GM19239 (cell line): Measurements from ENCODE around the gene CACFD1.
"Not testable (repeated sequence)": the region's sequence is repeated elsewhere in the genome, so short reads cannot be mapped to it uniquely, and the experiment has no call there.

ENCODE experiments used
- DNase-seq: peaks from one replicate; pipeline ENCODE4 v3.0.0; 2011; ENCODE audit warnings: low spot score; ENCODE audit not compliant: insufficient read length
- FAIRE-seq: peaks from 2 replicates; lab custom pipeline; 2011; peaks lifted over from hg19 to GRCh38; lab: Jason Lieb, UNC

The CACFD1 gene

GRCh38 chr9:133437753-133438531, 21.8 kb upstream of the CACFD1 start:
- no peak for FAIRE-seq
- no peak for DNase-seq

GRCh38 chr9:133439337-133439736, 20.4 kb upstream of the CACFD1 start:
- FAIRE-seq (no peak), DNase-seq (no peak)

- peak; percentile 82 for DNase-seq
- FAIRE-seq, result peak; percentile 76
Observed at GRCh38 chr9:133440874-133441273, 18.9 kb upstream of the CACFD1 start.

- DNase-seq (no peak), FAIRE-seq (no peak)
Observed at GRCh38 chr9:133441571-133441970, 18.2 kb upstream of the CACFD1 start.

GRCh38 chr9:133443248-133443647, 16.5 kb upstream of the CACFD1 start:
- FAIRE-seq (no peak), DNase-seq (no peak)

- FAIRE-seq (no peak), DNase-seq (no peak)
Observed at GRCh38 chr9:133443982-133444381, 15.8 kb upstream of the CACFD1 start.

GRCh38 chr9:133445293-133445969, 14.3 kb upstream of the CACFD1 start:
- DNase-seq (no peak), FAIRE-seq (no peak)

- no peak for FAIRE-seq
- DNase-seq, result no peak
Observed at GRCh38 chr9:133448487-133448972, 11.2 kb upstream of the CACFD1 start.

- DNase-seq (no peak), FAIRE-seq (no peak)
Observed at GRCh38 chr9:133449760-133450159, 10.0 kb upstream of the CACFD1 start.

GRCh38 chr9:133451865-133452264, 7.9 kb upstream of the CACFD1 start:
- DNase-seq, FAIRE-seq: not testable (repeated sequence)

- FAIRE-seq, result no peak
- no peak for DNase-seq
Observed at GRCh38 chr9:133452562-133452961, 7.2 kb upstream of the CACFD1 start.

- FAIRE-seq (no peak), DNase-seq (no peak)
Observed at GRCh38 chr9:133453651-133454050, 6.1 kb upstream of the CACFD1 start.

GRCh38 chr9:133454325-133454724, 5.5 kb upstream of the CACFD1 start:
- no peak for DNase-seq
- FAIRE-seq, result no peak

- FAIRE-seq, result no peak
- no peak for DNase-seq
Observed at GRCh38 chr9:133454943-133455673, 4.7 kb upstream of the CACFD1 start.

GRCh38 chr9:133455936-133456335, 3.8 kb upstream of the CACFD1 start:
- FAIRE-seq (no peak), DNase-seq (no peak)

GRCh38 chr9:133456409-133456808, 3.4 kb upstream of the CACFD1 start:
- no peak for DNase-seq
- FAIRE-seq, result no peak

GRCh38 chr9:133457233-133457632, 2.5 kb upstream of the CACFD1 start:
- no peak for FAIRE-seq
- DNase-seq, result no peak

- FAIRE-seq (no peak), DNase-seq (no peak)
Observed at GRCh38 chr9:133457748-133458147, 2.0 kb upstream of the CACFD1 start.

GRCh38 chr9:133458643-133459312, 1.0 kb upstream of the CACFD1 start:
- DNase-seq, result no peak
- no peak for FAIRE-seq

- DNase-seq (peak; percentile 60), FAIRE-seq (no peak)
Observed at GRCh38 chr9:133460405-133461175, 812 bp downstream of the CACFD1 start.
